Ovary (tissue), 9 donors: ENCODE results near the gene KLHL35. TPM values are rescaled to one million over a fixed set of nuclear protein-coding genes. Genes with fewer than 3 reads are reported as not detected.

Experiments
- DNase-seq, 5 donors: peaks; one replicate each; pipeline ENCODE4 v3.0.0-alpha.2; 2019 to 2020
- H3K27ac ChIP-seq, 2 donors: fragments of 200-600 bp; one replicate each; pipeline versions ENCODE4 v1.5.1 to v1.8.0; 2019 to 2022
- H3K27me3 ChIP-seq: fragments of 200-600 bp; one replicate; pipeline ENCODE4 v1.8.0; 2022
- H3K36me3 ChIP-seq: fragments of 200-600 bp; sonication (generic); one replicate; pipeline ENCODE4 v1.5.1; 2019
- H3K4me1 ChIP-seq: one replicate; pipeline ENCODE4 v1.8.1; 2013; ENCODE audit warnings: mild to moderate bottlenecking, moderate library complexity; ENCODE audit not compliant: insufficient read depth
- H3K4me3 ChIP-seq: fragments of 200-600 bp; sonication (generic); one replicate; pipeline ENCODE4 v1.5.1; 2017
- H3K9me3 ChIP-seq, 2 donors: fragments of 200-600 bp in 1 of 2; sonication (generic) in 1 of 2; one replicate each; pipeline versions ENCODE4 v1.5.1 to v1.8.1; 2013 to 2019; ENCODE audit warnings: mild to moderate bottlenecking in 1 of 2, moderate library complexity in 1 of 2
- CTCF ChIP-seq, 3 donors: fragments of 450-650 bp in 2 of 3; fragments of 200-600 bp in 1 of 3; IDR thresholded peaks; one replicate each; pipeline versions ENCODE4 v1.5.1 to v1.8.0; 2016 to 2022; ENCODE audit warnings: antibody characterized with exemption in 3 of 3, mild to moderate bottlenecking in 1 of 3
- EP300 ChIP-seq: sonication (generic); formaldehyde crosslinking; IDR thresholded peaks from one replicate; pipeline ENCODE4 v1.6.1; 2017; ENCODE audit warnings: antibody characterized with exemption
- POLR2A ChIP-seq: fragments of 450-650 bp; IDR thresholded peaks from one replicate; pipeline ENCODE4 v1.6.1; 2017; ENCODE audit warnings: antibody characterized with exemption, mild to moderate bottlenecking, moderate library complexity
- WGBS, 3 donors: extraction: QIAGEN DNeasy Blood & Tissue Kit in 1 of 3; methylation state at CpG; one replicate each; pipeline versions ENCODE4 v1.1.5 to v1.1.7; 2013 to 2017; 5-methylcytosine and 5-hydroxymethylcytosine counted together
- intact Hi-C, 4 donors: fragments of 100-400 bp; cut with DNase I; formaldehyde crosslinking; loops; one replicate each; pipeline versions ENCODE4 v1.11.0 to v1.15.1; 2022 to 2023
- polyA plus RNA-seq, 2 donors: library from polyadenylated mRNA; stranded (reverse); fragments of 200-250 nt in 1 of 2; fragments of 350-450 nt in 1 of 2; fragmentation: Illumina TruSeq in 1 of 2; extraction: RNeasy Lipid Tissue Mini Kit (QIAGEN cat#74804) in 1 of 2; gene quantifications; one replicate each; pipeline ENCODE4 v1.2.3, GENCODE V29; 2013 to 2014
- small RNA-seq: library from RNA; depleted of rRNA; stranded (forward); fragments of <200 nt; gene quantifications from one replicate; pipeline ENCODE3, GENCODE V24; 2016
- total RNA-seq, 7 donors: library from RNA; depleted of rRNA in 2 of 7; stranded (reverse); fragments of >200 nt in 2 of 7; fragmentation: NEBNext Ultra II Directional in 3 of 7; extraction: Animal tissue kit (Norgen Biotek cat#: 25700) in 3 of 7; gene quantifications; one replicate each; pipeline versions ENCODE4 v1.1.0 to v1.2.4, GENCODE V29; 2016 to 2023
- donor health status: DM: no; HTN: no; CAD: no; lungs with moderate emphysema.
- donor health status: DM: no; HTN: no; CAD: no.
- donor health status: Bipolar disorder and iron deficiency.
- donor health status: DM: yes; HTN: yes; CAD: no.
- donor health status: DM: no; HTN: no; CAD: no.
- donor health status: DM: yes; HTN: yes; CAD: no.

The KLHL35 gene
- total and polyA plus RNA-seq, 9 donors, result 0.07 to 1.1 (median 0.34) TPM; not detected in 2

GRCh38 chr11:75374646-75375045 is 58.4 kb downstream of the KLHL35 start:
- Histone ChIP-seq H3K4me3 (no peak overlapping the region), H3K27ac (no peak overlapping the region), H3K9me3 (no peaks in the 10 kb centered on the region), H3K27me3 (no peaks in the 10 kb centered on the region), H3K4me1 (no peaks in the 10 kb centered on the region), H3K36me3 (no peaks in the 10 kb centered on the region)
- no peak for DNase-seq
- intact Hi-C loops, result loop anchor here in 1 of 4 donors (5.0 kb wide), 1 partner anchor 92 kb away; no protein-coding TSS in a partner anchor
- WGBS, 3 donors, result 87 to 92% (median 90%) methylated on average over 4 of the region's 4 CpGs
- TF ChIP-seq CTCF (IDR thresholded peaks at IDR 0.05) (no peak), POLR2A (no peak), EP300 (no peak)

GRCh38 chr11:75373201-75373600 is 59.8 kb downstream of the KLHL35 start:
- TF ChIP-seq EP300, result no peak
- no peak for TF ChIP-seq CTCF (IDR thresholded peaks at IDR 0.05)
- DNase-seq, result no peak
- intact Hi-C loops, result no loop called here
- Histone ChIP-seq H3K4me3 (no peak overlapping the region), H3K4me1 (no peaks in the 10 kb centered on the region), H3K9me3 (peaks cover 0 to 3% of the 10 kb centered on the region in 2 donors), H3K36me3 (no peaks in the 10 kb centered on the region), H3K27me3 (no peaks in the 10 kb centered on the region), H3K27ac (no peak overlapping the region)
- 89 to 90% (median 89%) methylated on average over 8 of the region's 8 CpGs for WGBS, 3 donors

Small RNA genes within 50 kb of the gene (small RNA-seq; reads per million reads assigned to genes)
- not detected for gene SNORD15A
- gene SNORD15B, result 23.4 reads per million, percentile 88 among the genes with 10 or more reads in this experiment

Other genes with a start within 250 kb of the KLHL35 start
- gene TPBGL, start 192.4 kb downstream of the KLHL35 start, total RNA-seq, result under 1 TPM in 5 of 7 donors, not detected in 2; 0.13 to 0.47 (median 0.32) TPM
- under 1 TPM; 0.19 to 0.27 TPM for gene TPBGL, start 192.4 kb downstream of the KLHL35 start, polyA plus RNA-seq
- gene ARRB1, start 81.5 kb downstream of the KLHL35 start, total RNA-seq, result 10 to 100 TPM; 16.5 to 68.0 (median 30.6) TPM
- 10 to 100 TPM; 15.2 to 27.2 TPM for gene ARRB1, start 81.5 kb downstream of the KLHL35 start, polyA plus RNA-seq
- gene RPS3, start 33.7 kb downstream of the KLHL35 start, total RNA-seq, result 1,000 to 10,000 TPM; 4,127 to 7,276 (median 5,342) TPM
- gene RPS3, start 33.7 kb downstream of the KLHL35 start, polyA plus RNA-seq, result 1,000 to 10,000 TPM; 3,268 to 7,073 TPM
- gene GDPD5, start 92.7 kb upstream of the KLHL35 start, total RNA-seq, result 10 to 100 TPM in 2 of 7 donors, 1 to 10 TPM in 5; 3.8 to 15.8 (median 8.4) TPM
- gene GDPD5, start 92.7 kb upstream of the KLHL35 start, polyA plus RNA-seq, result 1 to 10 TPM; 5.5 to 6.3 TPM
- 100 to 1,000 TPM; 122 to 289 (median 188) TPM for gene SERPINH1, start 129.1 kb upstream of the KLHL35 start, total RNA-seq
- gene SERPINH1, start 129.1 kb upstream of the KLHL35 start, polyA plus RNA-seq, result 100 to 1,000 TPM; 155 to 163 TPM
- gene MAP6, start 235.8 kb upstream of the KLHL35 start, total RNA-seq, result 10 to 100 TPM in 3 of 7 donors, 1 to 10 TPM in 4; 2.1 to 18.7 (median 8.8) TPM
- 10 to 100 TPM in 1 of 2 donors, 1 to 10 TPM in 1; 6.0 to 17.6 TPM for gene MAP6, start 235.8 kb upstream of the KLHL35 start, polyA plus RNA-seq